GM04504 (cell line): Measurements from ENCODE around the gene CCDC170.

Experiments used
- DNase-seq: peaks from one replicate; pipeline ENCODE4 v3.0.0-alpha.2; 2012; ENCODE audit warnings: low read depth

The CCDC170 gene

DNA sequence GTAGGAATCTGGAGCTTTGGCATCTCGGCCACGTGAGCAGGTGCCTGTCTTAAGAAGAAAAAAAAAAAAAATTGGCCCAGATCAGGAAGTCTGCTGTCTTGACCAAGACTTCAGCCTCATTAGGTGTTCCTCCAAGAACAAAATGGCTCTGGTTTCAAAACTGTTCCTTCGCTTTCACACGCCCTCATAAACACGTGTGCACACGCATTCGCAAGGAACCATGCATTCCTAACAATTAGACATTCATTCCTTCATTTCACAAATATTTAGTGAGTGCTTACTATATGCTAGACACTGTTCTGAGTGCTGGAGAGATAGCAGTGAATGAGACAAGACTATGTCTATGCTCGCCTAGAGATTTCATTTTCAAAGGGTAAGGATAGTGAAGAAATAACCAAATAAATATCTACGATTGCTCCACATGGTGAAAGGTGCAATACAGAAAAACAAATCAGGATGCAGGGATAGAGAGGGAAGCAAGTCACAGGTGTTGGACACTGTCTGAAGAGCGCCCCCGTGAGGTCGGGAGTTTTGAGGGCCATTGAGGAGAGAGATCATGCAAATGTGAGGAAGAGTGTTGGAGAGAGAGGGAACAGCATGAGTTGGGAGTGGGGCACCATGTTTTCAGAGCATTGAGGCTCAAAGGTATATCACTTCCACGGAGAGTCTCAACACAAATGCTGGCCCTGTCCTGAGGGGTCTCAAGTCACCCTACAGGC lies 53.3 kb downstream of the CCDC170 start:
- no peak for DNase-seq

DNA sequence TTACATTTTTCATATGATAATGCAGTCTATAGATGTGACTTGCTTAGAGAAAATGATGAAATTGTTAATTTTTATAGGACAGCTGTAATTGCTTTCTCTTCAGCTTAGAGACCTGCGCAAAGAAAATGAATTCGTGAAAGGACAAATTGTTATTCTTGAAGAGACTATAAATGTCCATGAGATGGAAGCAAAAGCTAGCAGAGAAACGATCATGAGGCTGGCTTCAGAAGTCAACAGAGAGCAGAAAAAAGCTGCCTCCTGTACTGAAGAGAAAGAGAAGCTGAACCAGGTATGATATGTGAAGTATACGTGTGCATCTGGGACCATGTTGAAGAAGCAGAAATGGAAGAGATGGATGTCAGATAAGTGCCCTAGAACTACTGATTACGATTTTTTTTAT lies 54.4 kb downstream of the CCDC170 start:
- no peak for DNase-seq

DNA sequence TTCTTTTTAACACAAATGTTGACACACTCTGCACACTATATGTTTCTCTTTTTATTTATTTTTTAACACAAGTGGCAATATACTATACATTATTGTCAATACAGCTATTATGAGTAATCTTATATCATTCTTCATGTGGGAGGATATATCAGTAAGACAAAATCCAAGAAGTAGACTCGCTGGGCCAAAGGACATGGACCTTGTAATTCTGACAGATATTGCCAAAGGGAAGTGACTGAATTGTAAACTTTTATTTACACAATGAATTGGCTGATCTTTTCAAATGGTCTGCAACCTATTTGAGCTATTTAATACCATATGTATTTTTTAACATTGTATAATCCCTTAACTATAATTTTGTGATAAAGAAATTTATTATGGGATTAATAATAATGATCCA lies 56.0 kb downstream of the CCDC170 start:
- no peak for DNase-seq

DNA sequence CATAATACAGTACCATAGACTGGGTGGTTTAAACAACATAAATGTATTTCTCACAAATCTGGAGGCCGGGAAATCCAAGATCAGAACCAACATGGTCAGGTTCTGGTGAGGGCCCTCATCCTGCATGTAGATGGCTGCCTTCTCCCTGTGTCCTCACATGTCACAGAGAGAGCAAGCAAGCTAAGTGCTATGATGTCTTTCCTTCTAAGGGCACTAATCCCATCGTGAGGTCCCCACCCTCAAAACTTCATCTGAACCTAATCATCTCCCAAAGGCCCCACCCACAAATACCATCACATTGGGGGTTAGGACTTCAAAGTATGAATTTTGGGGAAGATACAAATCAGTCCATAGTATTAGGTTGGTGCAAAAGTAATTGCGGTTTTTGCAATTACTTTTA lies 56.8 kb downstream of the CCDC170 start:
- DNase-seq, result no peak

DNA sequence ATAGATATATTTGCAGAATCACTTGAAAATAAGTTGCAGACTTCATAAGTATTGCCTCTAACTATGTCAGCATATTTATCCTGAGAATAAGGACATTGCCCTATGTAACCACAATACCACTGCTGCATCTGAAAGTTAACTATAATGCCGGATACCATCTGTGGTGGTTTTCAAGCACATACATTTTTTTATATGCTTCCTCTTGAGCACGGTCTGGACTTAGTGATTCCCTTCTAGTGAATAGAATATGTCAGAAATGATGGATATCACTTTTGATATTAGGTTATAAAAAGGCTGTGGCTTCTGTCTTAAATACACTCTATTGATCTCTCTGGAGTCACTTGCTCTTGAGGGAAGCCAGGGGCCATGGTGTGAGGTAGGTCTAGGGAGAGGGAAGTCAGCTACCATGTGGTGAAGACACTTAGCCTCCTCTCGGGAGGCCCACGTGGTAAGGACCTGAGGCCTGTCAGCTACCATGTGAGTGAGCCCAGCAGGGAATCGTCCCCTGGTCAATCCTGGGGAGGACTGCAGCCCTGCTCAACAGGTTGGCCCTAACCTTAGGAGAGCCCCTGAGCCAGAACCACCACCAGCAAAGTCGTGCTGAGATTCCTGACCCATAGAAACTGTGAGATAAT lies 57.5 kb downstream of the CCDC170 start:
- DNase-seq, result no peak

DNA sequence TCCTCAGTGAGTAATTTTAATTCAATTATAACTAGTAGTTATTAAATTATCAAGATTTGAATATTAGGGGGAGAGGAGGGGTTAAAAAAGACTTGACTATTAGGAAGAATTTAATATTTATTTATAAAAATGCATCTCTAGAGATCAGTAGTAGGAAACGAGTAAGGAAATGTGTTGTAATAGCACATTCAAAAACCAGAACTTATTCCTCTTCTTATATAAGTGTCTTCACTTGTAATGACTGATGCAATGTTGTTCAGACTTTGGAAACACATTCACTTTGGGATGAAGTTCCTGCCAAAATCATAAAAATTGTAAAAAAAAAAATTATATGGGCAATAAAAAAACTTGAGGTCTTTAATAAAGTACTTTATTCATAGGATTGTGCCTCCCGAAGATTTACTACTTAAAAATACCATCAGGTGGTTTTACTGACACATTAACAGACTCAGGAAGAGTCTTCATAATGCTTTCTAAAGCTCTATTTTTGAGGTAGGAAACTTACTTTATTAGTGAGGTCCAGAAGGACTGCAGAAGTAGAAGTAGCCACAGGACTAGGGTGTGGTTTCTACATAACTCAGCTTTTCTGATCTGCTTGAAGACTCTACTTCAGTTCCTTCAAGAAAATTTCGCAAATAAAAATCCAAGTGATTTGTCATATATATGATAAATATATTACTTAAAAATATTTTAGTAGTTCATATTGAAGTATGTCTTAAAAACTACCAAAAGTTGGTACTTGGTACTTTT lies 59.8 kb downstream of the CCDC170 start:
- no peak for DNase-seq

DNA sequence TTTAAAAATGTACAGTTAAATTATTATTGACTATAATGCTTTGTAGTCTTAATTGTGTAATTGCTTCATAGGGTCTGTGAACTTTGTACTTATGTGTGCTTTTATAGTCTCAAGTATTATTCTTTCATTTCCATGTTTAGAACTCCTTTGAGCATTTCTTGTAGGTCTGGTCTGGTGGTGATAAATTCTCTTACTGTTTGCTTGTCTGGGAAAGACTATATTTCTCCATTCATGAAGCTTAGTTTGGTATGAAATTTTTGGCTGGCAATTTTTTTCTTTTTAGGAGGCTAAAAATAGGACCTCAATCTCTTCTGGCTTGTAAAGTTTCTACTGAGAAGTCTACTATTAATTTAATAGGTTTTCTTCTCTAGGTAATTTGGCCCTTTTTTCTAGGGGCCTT lies 67.4 kb downstream of the CCDC170 start:
- DNase-seq, result no peak

DNA sequence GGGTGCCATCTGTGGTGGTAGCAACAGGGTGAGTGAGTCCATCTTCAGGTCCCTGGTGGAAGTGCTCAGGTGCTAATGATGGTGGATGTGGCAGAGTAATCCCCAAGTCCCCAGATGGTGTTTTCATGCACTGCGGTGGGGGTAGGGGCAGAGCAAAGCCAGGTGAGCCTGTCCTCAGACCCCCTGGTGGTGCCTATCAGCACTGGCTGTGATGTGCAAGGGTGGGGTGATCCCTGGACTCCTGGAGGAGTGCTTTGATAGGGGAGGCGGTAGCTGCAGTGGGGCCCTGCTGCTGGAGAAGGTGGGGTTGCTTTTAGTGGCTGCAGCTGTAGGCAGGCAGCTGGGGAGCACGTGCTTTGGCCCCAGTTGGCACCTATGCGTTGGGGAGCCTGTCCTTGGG lies 70.8 kb downstream of the CCDC170 start:
- no peak for DNase-seq

DNA sequence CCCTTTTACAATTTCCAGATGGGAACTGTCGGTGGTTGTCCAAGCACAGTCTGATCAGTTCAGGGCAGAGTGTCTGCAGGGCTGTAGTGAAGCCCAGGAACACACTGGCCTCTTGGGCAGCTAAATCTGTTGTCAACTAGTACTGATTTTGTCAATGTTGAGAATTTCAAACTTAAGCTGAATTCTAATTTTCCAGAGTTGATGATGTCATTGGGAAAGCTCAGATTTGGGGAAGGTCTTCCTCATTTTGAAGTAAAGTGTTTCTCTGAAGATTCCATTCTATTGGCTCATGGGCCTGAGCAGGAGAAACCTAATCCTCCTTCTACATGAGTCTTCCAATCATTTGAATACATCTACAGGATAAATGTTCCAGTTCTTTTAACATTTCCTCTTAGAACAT lies 72.1 kb downstream of the CCDC170 start:
- no peak for DNase-seq

DNA sequence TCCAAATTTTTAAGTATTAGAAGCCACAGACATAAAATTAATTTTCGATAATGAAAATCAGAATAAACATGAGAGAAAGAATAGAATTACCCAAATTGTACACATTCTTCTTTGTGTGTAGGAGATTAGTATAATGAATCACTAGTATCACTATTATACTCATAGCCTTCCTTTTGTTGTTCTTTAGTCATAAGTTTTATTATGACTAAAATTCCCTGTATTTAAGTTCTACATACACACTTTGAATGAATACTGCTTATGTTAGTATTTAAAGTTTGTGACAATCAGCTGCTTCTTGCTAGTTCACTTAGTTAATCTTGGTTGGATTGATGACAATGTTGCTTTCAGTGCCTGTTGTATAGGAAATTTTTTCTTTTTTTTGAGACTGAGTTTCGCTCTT lies 72.7 kb downstream of the CCDC170 start:
- no peak for DNase-seq

DNA sequence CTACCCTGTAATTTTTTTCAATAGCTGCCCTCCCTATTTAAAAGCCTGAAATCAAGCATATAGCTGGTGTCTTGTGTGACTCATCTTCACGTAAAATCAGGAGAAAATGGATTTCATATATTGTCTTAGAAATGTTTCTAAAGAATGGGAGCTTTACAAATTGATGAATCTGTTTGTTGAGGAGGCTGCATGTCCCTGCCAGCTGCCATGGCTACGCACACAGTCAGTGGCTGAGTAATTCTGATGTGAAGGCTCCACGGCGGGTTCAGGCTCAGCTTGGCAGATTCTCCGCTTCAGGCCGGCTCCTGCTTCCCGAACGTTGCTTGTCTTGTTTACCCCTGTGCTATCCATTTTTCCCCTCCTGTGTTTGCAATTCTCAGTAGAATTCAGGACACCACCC lies 82.8 kb downstream of the CCDC170 start:
- DNase-seq, result no peak

DNA sequence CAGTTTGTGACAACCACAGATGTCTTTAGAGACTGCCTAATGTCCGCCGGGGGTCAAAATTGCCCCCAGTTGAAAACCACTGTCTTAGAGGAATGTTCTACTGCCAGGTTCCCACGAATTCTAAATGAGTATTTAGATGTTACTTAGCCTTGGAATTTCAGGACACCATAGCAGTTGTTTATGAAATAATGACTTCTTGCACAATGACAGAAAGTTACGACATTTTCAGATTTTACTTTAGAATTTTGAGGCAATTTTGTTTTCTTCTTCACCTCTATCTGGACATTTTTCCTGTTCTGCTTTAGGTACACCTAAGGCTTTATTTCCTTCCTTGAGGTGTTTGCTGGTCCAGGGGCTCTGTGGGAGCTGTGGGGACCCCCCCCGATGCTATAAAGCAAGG lies 83.4 kb downstream of the CCDC170 start:
- DNase-seq, result no peak

DNA sequence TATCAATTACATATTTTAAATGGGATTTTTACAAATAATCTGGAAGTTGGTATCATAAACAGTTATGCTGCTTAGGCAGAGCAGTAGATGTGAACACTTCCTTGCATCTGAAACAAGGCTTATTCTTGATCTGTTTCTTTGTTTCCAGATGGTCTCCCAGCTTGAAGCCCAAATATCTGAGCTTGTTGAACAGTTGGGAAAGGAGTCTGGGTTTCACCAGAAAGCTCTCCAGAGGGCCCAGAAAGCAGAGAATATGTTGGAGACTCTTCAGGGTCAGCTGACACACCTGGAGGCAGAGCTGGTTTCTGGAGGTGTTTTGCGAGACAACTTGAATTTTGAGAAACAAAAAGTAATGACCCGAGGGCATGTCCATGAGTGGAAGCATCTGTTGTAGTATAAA lies 91.9 kb downstream of the CCDC170 start:
- no peak for DNase-seq

DNA sequence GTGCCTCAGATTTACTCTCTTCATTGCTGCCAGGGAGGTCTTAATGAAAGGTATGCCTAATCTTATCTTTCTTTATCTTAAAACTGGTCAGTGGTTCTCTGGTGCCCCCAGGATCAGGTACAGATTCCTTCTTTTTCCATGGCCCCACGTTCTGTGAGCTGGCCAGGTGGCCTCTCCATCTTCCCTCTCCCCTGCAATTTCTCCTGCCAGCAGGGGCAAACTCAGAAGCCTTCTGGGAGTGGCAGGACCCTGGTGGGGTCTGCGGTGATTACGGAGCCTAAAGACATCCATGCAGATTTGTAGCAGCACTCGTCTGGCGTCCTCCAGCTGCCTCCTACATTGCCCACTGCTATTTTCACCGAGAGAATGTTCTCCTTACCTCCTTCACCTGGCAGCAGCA lies 95.8 kb downstream of the CCDC170 start:
- no peak for DNase-seq

DNA sequence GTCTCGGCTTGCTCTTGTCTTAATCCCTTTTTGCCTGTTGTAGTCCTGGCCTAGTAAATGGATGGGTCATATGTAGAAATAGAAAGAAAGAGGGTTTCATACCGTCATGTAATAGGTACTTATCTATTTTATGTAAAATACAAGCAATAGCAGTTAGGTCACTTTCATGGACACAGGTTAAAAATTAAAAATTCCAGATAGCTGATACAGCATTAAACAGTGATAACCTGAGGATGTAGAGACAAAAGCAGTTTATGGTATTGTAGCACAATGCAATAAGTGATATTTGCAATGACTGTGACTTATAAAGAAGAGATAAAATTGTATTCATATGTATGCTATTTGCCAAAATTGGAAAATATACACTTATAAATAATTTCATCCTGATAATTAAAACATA lies 96.9 kb downstream of the CCDC170 start:
- no peak for DNase-seq

DNA sequence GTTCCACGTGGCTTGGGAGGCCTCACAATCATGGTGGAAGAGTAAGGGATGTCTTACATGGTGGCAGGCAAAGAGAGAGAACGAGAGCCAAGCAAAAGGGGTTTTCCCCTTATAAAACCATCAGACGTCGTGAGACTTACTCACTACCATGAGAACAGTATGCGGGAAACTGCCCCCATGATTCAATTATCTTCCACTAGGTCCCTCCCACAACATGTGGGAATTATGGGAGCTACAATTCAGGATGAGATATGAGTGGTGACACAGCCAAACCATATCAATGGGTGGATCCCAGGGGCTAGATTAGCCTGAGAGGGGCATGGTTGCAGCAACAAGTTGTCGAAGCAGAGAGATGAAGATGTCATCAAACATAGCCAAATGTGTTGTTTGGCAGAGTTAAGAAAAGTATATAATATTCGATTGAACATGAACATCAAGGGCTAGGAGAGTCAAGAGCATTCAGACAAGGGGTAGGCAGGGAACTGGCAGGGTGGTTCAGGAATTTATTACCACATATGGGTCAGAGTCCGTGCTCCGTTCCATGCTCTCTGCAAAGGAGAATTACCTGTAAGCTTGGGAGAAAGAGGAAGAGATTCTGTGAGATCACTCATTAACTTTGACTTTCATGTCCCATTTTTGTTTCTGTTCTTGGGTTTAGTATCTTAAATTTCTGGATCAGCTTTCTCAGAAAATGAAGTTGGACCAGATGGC lies 98.8 kb downstream of the CCDC170 start:
- no peak for DNase-seq

DNA sequence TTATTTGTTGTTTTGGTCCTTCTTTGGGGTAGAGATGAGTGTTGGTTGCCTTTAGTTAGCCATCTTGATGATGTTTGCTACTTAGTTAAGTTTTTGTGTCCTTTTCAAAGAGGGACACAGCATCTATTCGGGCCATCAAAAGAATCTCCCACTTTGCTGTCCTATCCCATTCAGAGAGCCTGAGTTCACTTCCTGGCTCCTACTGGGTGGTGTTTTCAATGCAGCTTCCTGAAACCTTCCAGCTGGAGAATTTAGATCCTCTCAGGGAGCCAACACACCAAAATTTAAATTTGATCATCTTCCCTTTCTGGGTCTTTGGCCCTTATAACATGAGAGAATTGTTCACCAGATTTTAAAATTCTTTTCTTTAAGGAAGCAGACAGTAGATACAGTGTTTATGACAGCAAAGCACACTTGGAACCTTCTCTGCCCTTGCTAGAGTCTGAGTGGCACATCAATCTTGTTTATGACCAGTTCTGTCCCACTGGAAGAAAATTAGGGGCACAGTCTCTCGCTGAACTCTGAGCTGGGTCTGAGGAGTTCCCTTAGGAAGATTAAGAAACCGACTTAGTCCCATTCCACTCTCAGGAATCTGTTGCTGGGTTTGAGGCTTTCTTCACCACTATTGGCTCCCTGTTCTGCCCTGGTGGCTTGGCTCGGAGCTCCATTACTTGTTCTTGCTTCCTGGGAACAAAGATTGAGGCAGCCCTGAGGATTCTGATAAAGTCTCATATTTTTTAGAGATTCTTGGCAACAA lies 115.5 kb downstream of the CCDC170 start:
- no peak for DNase-seq

DNA sequence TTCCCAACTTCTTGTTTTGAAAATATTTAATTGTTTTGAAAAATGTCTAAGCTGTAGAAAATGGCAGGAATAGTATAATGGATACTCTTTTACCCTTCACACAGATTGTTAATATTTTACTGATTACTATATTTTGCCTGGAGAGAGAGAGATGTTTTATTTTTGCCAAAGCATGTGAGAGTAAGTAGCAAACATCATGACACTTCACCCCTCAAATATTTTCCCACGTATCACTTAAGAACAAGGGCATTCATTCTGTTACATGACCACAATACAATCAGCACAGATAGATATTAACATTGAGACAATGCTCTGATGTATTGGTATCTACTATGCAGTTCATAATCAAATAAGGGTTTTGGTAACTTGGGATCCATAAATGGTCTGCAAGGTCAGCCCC lies 116.5 kb downstream of the CCDC170 start:
- no peak for DNase-seq

DNA sequence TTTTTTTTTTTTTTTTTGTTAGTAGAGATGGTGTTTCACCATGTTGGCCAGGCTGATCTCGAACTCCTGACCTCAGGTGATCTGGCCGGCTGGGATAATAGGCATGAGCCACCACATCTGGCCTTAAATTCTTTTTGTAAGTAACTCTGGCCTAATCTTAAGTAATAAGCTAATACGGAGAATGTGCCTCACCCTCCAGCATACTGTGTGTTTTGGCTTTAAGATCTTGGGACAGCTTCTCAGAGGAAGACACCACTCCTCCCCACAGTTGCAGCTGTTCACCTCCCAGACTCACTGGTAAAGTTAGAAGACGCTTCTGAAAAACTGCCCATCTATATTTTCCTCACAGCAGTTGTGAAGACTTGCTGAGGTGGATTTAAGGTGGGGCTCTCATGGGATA lies 120.8 kb downstream of the CCDC170 start:
- DNase-seq, result no peak

DNA sequence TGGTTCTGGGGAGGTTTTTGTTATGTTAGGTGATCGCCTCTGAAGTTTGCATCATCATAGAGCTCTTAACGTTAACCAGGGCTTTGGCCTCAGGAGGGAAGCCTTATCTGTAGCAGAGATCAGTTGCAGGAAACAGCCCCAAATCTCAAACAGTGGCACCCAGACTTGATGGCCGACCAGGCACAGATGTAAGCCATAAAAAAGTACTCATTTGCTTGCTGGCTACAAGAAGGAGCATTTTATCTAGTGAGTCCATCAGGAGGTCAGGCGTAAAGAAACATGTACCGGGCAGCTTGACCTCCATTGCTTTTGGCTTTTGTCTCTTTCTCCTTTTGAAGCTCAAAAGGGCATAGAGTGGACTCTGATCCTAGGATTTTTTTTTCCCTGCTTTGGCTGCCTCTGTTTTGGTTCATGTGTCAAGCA lies 122.3 kb downstream of the CCDC170 start:
- DNase-seq, result no peak

DNA sequence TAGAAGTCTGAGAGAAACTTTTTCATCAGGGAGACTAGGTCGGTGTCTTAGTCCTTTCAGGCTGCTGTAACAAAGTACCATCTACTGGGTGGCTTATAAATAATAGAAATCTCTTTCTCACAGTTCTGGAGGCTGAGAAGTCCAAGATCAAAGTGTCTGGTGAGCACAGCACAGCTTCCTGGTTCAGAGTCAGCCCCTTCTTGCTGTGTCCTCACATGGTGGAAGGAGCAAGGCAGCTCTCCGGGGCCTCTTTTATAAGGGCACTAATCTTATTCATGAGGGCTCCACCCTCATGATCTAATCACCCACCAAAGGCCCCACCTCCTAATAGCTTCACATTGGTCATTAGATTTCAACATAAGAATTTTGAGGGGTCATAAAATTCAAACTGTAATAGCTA lies 122.8 kb downstream of the CCDC170 start:
- DNase-seq, result no peak

DNA sequence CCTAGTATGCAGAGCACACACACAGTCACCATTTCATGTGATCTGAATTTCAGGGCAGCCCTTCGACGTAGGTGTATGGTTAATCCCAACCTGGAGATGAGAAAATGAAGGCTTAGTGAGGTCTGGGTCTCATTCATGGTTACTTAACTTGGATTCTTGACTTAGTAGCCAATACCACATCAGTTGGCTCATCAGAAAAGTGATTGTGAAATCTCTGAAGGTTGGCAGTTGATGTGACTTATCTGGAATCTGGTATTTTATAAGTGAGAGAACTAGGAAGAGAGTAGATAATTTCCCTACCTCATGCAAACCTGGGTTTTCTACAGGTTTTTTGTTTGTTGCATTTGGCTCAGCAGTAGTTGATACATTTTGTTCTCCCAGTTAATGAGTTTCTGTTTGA lies 123.7 kb downstream of the CCDC170 start:
- no peak for DNase-seq
